NCI-H128 (cell line): Measurements from ENCODE around the gene ANAPC1.
"Not testable (repeated sequence)": the region's sequence is repeated elsewhere in the genome, so short reads cannot be mapped to it uniquely, and the experiment has no call there.

ENCODE experiments used
- DNase-seq: peaks from one replicate; lab custom pipeline; 2025; ENCODE audit not compliant: unreplicated experiment; lab: John Stamatoyannopoulos, UW

Gene ANAPC1

GRCh38 chr2:111883661-111884591 is at the start of gene ANAPC1:
ANAPC1 (minus strand) TSS chr2:111884193; CDS start chr2:111880825, 3,368 bp downstream.
- DNase-seq, result peak; percentile 83

- DNase-seq, result no peak
Measured at GRCh38 chr2:111932841-111933291, 48.9 kb upstream of the ANAPC1 start.

GRCh38 chr2:111930875-111931274 is 46.9 kb upstream of the ANAPC1 start:
- DNase-seq, result no peak

GRCh38 chr2:111930409-111930808 is 46.4 kb upstream of the ANAPC1 start:
- DNase-seq, result no peak

GRCh38 chr2:111927723-111928122 is 43.7 kb upstream of the ANAPC1 start:
- no peak for DNase-seq

GRCh38 chr2:111924617-111925107 is 40.7 kb upstream of the ANAPC1 start:
- no peak for DNase-seq

GRCh38 chr2:111923276-111923804 is 39.3 kb upstream of the ANAPC1 start:
- no peak for DNase-seq

- DNase-seq, result no peak
Measured at GRCh38 chr2:111919794-111920608, 36.0 kb upstream of the ANAPC1 start.

- no peak for DNase-seq
Measured at GRCh38 chr2:111919365-111919764, 35.4 kb upstream of the ANAPC1 start.

- no peak for DNase-seq
Measured at GRCh38 chr2:111918383-111918806, 34.4 kb upstream of the ANAPC1 start.

- no peak for DNase-seq
Measured at GRCh38 chr2:111917106-111917505, 33.1 kb upstream of the ANAPC1 start.

- no peak for DNase-seq
Measured at GRCh38 chr2:111912547-111912946, 28.6 kb upstream of the ANAPC1 start.

- not testable (repeated sequence) for DNase-seq
Measured at GRCh38 chr2:111911295-111911977, 27.4 kb upstream of the ANAPC1 start.

- no peak for DNase-seq
Measured at GRCh38 chr2:111910609-111911277, 26.8 kb upstream of the ANAPC1 start.

GRCh38 chr2:111909997-111910396 is 26.0 kb upstream of the ANAPC1 start:
- not testable (repeated sequence) for DNase-seq

GRCh38 chr2:111909079-111909478 is 25.1 kb upstream of the ANAPC1 start:
- no peak for DNase-seq

- no peak for DNase-seq
Measured at GRCh38 chr2:111908578-111908977, 24.6 kb upstream of the ANAPC1 start.

- no peak for DNase-seq
Measured at GRCh38 chr2:111905990-111906735, 22.2 kb upstream of the ANAPC1 start.

GRCh38 chr2:111905475-111905869 is 21.5 kb upstream of the ANAPC1 start:
- DNase-seq, result not testable (repeated sequence)
